Measurements from ENCODE around the gene UMAD1.

DNA sequence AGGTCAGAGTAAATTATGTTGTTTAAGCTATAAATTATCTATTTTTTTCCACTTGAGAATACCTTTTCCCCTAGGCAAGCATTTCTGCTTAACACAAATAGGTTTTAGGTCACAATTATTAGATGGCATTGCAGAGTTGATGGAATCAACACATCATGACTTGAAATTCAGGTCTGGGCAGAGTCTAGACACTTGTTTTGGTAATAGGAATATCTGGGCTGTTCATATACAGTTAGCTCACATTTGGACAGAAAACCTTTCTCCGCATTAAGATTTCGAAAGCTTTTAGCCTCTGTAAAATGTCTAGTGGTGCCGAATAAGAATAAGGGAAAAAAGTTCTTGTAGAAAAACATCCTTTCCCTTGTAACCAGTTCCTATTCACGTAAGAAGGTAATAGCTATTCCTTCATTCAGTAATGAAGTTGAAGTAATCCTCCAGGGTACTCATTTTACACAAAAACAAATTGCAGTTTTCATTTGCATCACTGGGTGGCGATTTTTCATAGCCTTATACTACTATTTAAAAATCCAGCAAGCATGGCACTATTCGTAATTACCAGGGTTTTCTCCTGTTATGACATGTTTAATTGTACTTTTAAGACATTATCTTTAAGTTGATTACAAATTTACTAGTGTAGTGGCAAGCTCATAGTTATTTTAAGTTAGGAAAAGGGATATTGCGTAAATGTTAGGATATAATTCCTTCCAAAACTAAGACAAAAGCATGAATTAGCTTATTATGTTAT, 40.8 kb downstream of the UMAD1 start:
- TF ChIP-seq CTCF (IDR thresholded peaks at IDR 0.05) = peak; percentile 60 to 63 (median 62)
- no peak for TF ChIP-seq POLR2AphosphoS5 (IDR thresholded peaks at IDR 0.05)
- TF ChIP-seq POLR2A (IDR thresholded peaks at IDR 0.05; ENCODE audit: low read depth) = no peak
